Mesendoderm (in vitro differentiated cells): ENCODE results near the gene XDH.

Experiments
- DNase-seq: peaks from one replicate; pipeline ENCODE4 v3.0.0; 2013
- H2AK5ac ChIP-seq: 2 replicates; pipeline ENCODE4 v1.6.1; 2013; ENCODE audit warnings: low read length, inconsistent platforms
- H2BK120ac ChIP-seq: 2 replicates; pipeline ENCODE4 v1.6.1; 2013; ENCODE audit warnings: low read depth, mild to moderate bottlenecking, low read length, moderate library complexity, mixed read lengths
- H2BK15ac ChIP-seq: replicated peaks from 2 replicates; pipeline ENCODE4 v1.6.1; 2013; ENCODE audit warnings: low read depth, mild to moderate bottlenecking, moderate library complexity
- H2BK5ac ChIP-seq: 2 replicates; pipeline ENCODE4 v1.6.1; 2013; ENCODE audit warnings: low read length, inconsistent platforms
- H3K18ac ChIP-seq: 2 replicates; pipeline ENCODE4 v1.6.1; 2013; ENCODE audit warnings: mild to moderate bottlenecking, low read length, mixed read lengths
- H3K23ac ChIP-seq: one replicate; pipeline ENCODE4 v1.6.1; 2013; ENCODE audit warnings: low read length
- H3K27ac ChIP-seq: 2 replicates; pipeline ENCODE4 v1.5.1; 2013; ENCODE audit warnings: low read depth, mild to moderate bottlenecking, inconsistent platforms, low read length, moderate library complexity
- H3K27me3 ChIP-seq: 2 replicates; pipeline ENCODE4 v1.6.1; 2013; ENCODE audit warnings: low read length, control low read depth, mild to moderate bottlenecking, inconsistent platforms; ENCODE audit not compliant: insufficient read depth, poor library complexity
- H3K36me3 ChIP-seq: 2 replicates; pipeline ENCODE4 v1.6.1; 2013; ENCODE audit warnings: low read length, inconsistent platforms; ENCODE audit not compliant: control insufficient read depth, insufficient read depth
- H3K4ac ChIP-seq: one replicate; pipeline ENCODE4 v1.6.1; 2013; ENCODE audit warnings: low read depth, mild to moderate bottlenecking, low read length, moderate library complexity
- H3K4me1 ChIP-seq: 2 replicates; pipeline ENCODE4 v1.6.1; 2013; ENCODE audit warnings: low read depth, low read length, inconsistent platforms; ENCODE audit not compliant: control insufficient read depth
- H3K4me2 ChIP-seq: 2 replicates; pipeline ENCODE4 v1.6.1; 2013; ENCODE audit warnings: low read length
- H3K4me3 ChIP-seq: 2 replicates; pipeline ENCODE4 v1.5.1; 2013; ENCODE audit warnings: mild to moderate bottlenecking, low read length
- H3K56ac ChIP-seq: one replicate; pipeline ENCODE4 v1.6.1; 2013; ENCODE audit warnings: low read length
- H3K79me1 ChIP-seq: 2 replicates; pipeline ENCODE4 v1.6.1; 2013; ENCODE audit warnings: low read length, inconsistent platforms
- H3K79me2 ChIP-seq: 2 replicates; pipeline ENCODE4 v1.6.1; 2013; ENCODE audit warnings: mild to moderate bottlenecking, low read length; ENCODE audit not compliant: control insufficient read depth, insufficient read depth
- H3K9ac ChIP-seq: 2 replicates; pipeline ENCODE4 v1.6.1; 2013; ENCODE audit warnings: low read length, inconsistent platforms
- H4K5ac ChIP-seq: one replicate; pipeline ENCODE4 v1.6.1; 2013; ENCODE audit warnings: low read length
- H4K8ac ChIP-seq: one replicate; pipeline ENCODE4 v1.6.1; 2013; ENCODE audit warnings: low read depth, mild to moderate bottlenecking, control low read depth, low read length, moderate library complexity
- WGBS: extraction: QIAGEN DNeasy Blood & Tissue Kit; methylation state at CpG from one replicate; pipeline ENCODE4 v1.1.7; 2013; ENCODE audit warnings: low lambda C conversion rate, missing lambda C conversion rate; ENCODE audit not compliant: insufficient coverage; ENCODE audit errors: extremely low coverage; 5-methylcytosine and 5-hydroxymethylcytosine counted together

Gene XDH

GRCh38 chr2:31317396-31317795 is 97.1 kb downstream of the XDH start:
- no peak overlapping the region for H3K56ac ChIP-seq
- H3K4ac ChIP-seq: no peak overlapping the region
- H3K27me3 ChIP-seq: no peaks in the 10 kb centered on the region
- no peak overlapping the region for H3K9ac ChIP-seq
- H3K18ac ChIP-seq: no peak overlapping the region
- no peaks in the 10 kb centered on the region for H3K4me1 ChIP-seq
- H4K8ac ChIP-seq: no peak overlapping the region
- no peak overlapping the region for H4K5ac ChIP-seq
- WGBS: no CpG with 5 or more reads among the region's 3 CpGs
- H3K27ac ChIP-seq: no peak overlapping the region
- no peak overlapping the region for H3K4me3 ChIP-seq
- no peak overlapping the region for H2BK15ac ChIP-seq
- H3K79me1 ChIP-seq: no peaks in the 10 kb centered on the region
- H2AK5ac ChIP-seq: no peak overlapping the region
- no peak overlapping the region for H2BK120ac ChIP-seq
- DNase-seq: no peak
- H2BK5ac ChIP-seq: no peak overlapping the region
- H3K4me2 ChIP-seq: no peak overlapping the region
- no peaks in the 10 kb centered on the region for H3K79me2 ChIP-seq
- H3K23ac ChIP-seq: no peak overlapping the region
- H3K36me3 ChIP-seq: no peaks in the 10 kb centered on the region

- no peak overlapping the region for H2AK5ac ChIP-seq
- no peak overlapping the region for H3K9ac ChIP-seq
- no peak for DNase-seq
These were observed 99.8 kb downstream of the XDH start for GRCh38 chr2:31314761-31315160.

DNA sequence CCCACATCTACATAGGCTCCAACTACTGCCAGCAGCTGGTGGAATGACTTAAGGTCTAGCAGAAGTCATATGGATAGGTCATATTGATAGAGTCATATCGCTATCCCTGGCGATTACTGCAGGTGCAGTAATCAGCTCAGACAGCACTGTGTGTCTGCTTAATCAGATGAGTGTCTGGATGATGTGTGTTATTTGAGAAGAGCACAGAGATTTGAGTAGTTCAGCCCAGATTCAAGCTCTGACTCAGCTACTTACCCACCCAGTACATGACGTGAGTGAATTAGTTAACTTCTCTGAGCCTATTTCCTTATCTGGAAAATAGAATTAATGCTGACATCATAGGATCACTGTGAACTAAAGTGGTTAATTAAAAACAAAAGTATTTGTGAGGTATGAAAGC is 101.6 kb downstream of the XDH start:
- no peak overlapping the region for H2BK15ac ChIP-seq
- H3K4ac ChIP-seq: no peak overlapping the region
- no peaks in the 10 kb centered on the region for H3K27me3 ChIP-seq
- WGBS: no CpG with 5 or more reads among the region's 3 CpGs
- no peak overlapping the region for H3K18ac ChIP-seq
- H4K5ac ChIP-seq: no peak overlapping the region
- H3K4me2 ChIP-seq: no peak overlapping the region
- no peak overlapping the region for H3K23ac ChIP-seq
- DNase-seq: no peak
- no peaks in the 10 kb centered on the region for H3K36me3 ChIP-seq
- no peak overlapping the region for H2BK120ac ChIP-seq
- H3K27ac ChIP-seq: no peak overlapping the region
- H3K79me1 ChIP-seq: no peaks in the 10 kb centered on the region
- no peaks in the 10 kb centered on the region for H3K79me2 ChIP-seq
- H3K4me1 ChIP-seq: no peaks in the 10 kb centered on the region
- H4K8ac ChIP-seq: no peak overlapping the region
- no peak overlapping the region for H3K4me3 ChIP-seq
- H2BK5ac ChIP-seq: no peak overlapping the region
- no peak overlapping the region for H2AK5ac ChIP-seq
- no peak overlapping the region for H3K56ac ChIP-seq
- H3K9ac ChIP-seq: no peak overlapping the region

More at GRCh38 chr2:31314761-31315160, 99.8 kb downstream of the XDH start:
- H2BK120ac ChIP-seq: no peak overlapping the region
- no peak overlapping the region for H3K4ac ChIP-seq
- no peaks in the 10 kb centered on the region for H3K27me3 ChIP-seq
- H3K4me1 ChIP-seq: no peaks in the 10 kb centered on the region
- H3K4me2 ChIP-seq: no peak overlapping the region
- no peak overlapping the region for H3K56ac ChIP-seq
- no peak overlapping the region for H2BK15ac ChIP-seq
- H3K18ac ChIP-seq: no peak overlapping the region
- H3K4me3 ChIP-seq: no peak overlapping the region
- H3K79me1 ChIP-seq: no peaks in the 10 kb centered on the region
- H3K27ac ChIP-seq: no peak overlapping the region
- WGBS: no CpG with 5 or more reads among the region's 2 CpGs
- no peak overlapping the region for H3K23ac ChIP-seq
- no peak overlapping the region for H2BK5ac ChIP-seq
- H4K8ac ChIP-seq: no peak overlapping the region
- no peaks in the 10 kb centered on the region for H3K79me2 ChIP-seq
- no peak overlapping the region for H4K5ac ChIP-seq
- no peaks in the 10 kb centered on the region for H3K36me3 ChIP-seq

- no peak overlapping the region for H2BK5ac ChIP-seq
- no peak overlapping the region for H3K56ac ChIP-seq
- H4K8ac ChIP-seq: no peak overlapping the region
- no peaks in the 10 kb centered on the region for H3K36me3 ChIP-seq
- no peaks in the 10 kb centered on the region for H3K4me1 ChIP-seq
- no peak overlapping the region for H4K5ac ChIP-seq
- no peak for DNase-seq
- no peak overlapping the region for H3K27ac ChIP-seq
- no peak overlapping the region for H3K9ac ChIP-seq
- H3K4me2 ChIP-seq: no peak overlapping the region
- H2BK15ac ChIP-seq: no peak overlapping the region
- no peak overlapping the region for H3K23ac ChIP-seq
- H3K79me2 ChIP-seq: no peaks in the 10 kb centered on the region
- H2AK5ac ChIP-seq: no peak overlapping the region
- H3K4me3 ChIP-seq: no peak overlapping the region
- H2BK120ac ChIP-seq: no peak overlapping the region
- no peaks in the 10 kb centered on the region for H3K27me3 ChIP-seq
- H3K79me1 ChIP-seq: no peaks in the 10 kb centered on the region
- no peak overlapping the region for H3K18ac ChIP-seq
- H3K4ac ChIP-seq: no peak overlapping the region
- no CpG with 5 or more reads among the region's 2 CpGs for WGBS
These were observed 109.7 kb downstream of the XDH start for GRCh38 chr2:31304816-31305215.

DNA sequence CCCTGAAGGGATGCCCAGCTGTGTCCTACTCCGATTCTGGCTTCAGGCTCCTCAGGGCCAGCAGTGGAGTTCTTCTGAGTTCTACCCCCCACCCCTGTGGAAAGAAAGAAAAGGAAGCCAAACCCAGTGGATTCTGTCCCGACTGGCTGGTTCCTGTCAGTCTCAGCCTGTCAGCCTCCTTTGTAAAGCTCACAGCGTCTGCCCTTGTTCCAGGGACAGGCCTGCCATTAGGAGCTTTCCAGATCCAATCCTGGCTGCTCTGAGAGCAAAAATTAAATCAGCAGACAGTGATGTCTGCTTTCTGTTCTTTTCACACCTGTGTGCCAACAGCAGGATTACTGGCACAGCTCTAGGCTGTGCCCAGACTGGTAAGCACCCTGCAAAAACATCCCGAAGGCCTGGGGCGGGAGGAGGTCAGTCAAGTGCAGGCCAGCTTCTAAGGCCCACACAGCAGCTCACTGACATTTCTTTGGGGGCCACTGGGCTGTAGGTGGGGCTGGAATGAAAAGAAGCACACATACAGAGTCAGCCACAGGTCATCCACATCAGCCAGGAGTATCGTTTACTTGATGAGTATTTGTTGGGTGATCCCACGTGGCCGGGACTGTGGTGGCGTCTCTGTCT is 111.5 kb downstream of the XDH start:
- no peaks in the 10 kb centered on the region for H3K36me3 ChIP-seq
- H3K4ac ChIP-seq: no peak overlapping the region
- no CpG with 5 or more reads among the region's 9 CpGs for WGBS
- no peak overlapping the region for H3K27ac ChIP-seq
- H3K4me3 ChIP-seq: no peak overlapping the region
- no peak overlapping the region for H3K4me2 ChIP-seq
- H2BK5ac ChIP-seq: no peak overlapping the region
- H3K79me1 ChIP-seq: no peaks in the 10 kb centered on the region
- H2AK5ac ChIP-seq: no peak overlapping the region
- no peak overlapping the region for H3K56ac ChIP-seq
- no peaks in the 10 kb centered on the region for H3K27me3 ChIP-seq
- H2BK15ac ChIP-seq: no peak overlapping the region
- no peak overlapping the region for H4K5ac ChIP-seq
- peak overlapping the region; percentile 6 for H3K23ac ChIP-seq
- DNase-seq: no peak
- no peak overlapping the region for H2BK120ac ChIP-seq
- H3K9ac ChIP-seq: no peak overlapping the region
- H3K79me2 ChIP-seq: no peaks in the 10 kb centered on the region
- H4K8ac ChIP-seq: no peak overlapping the region
- H3K4me1 ChIP-seq: peaks cover 3% of the 10 kb centered on the region
- H3K18ac ChIP-seq: no peak overlapping the region

DNA sequence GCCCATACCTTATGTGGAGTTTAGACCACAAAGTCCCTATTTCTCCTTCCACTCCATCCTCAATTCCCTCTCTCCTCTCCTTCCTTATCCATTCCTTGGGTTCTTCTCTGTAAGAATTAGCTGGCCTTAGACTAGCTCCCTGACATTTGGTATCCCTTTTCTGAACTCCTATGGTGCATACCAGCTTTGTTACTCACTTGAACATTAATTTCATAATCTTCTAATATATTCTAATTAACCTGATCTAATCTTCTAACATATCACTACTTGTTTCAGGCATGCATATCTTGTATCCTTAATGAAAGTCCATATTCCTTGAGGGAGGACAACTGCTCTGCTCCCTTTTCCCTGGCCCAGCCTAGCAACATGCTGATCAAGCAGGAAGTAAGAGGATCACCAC is 114.2 kb downstream of the XDH start:
- no peak overlapping the region for H2BK15ac ChIP-seq
- H3K4me2 ChIP-seq: no peak overlapping the region
- no peaks in the 10 kb centered on the region for H3K36me3 ChIP-seq
- no peak overlapping the region for H2AK5ac ChIP-seq
- no peaks in the 10 kb centered on the region for H3K27me3 ChIP-seq
- H3K4me3 ChIP-seq: no peak overlapping the region
- H2BK5ac ChIP-seq: no peak overlapping the region
- DNase-seq: no peak
- no peak overlapping the region for H3K56ac ChIP-seq
- H4K5ac ChIP-seq: no peak overlapping the region
- no peaks in the 10 kb centered on the region for H3K79me2 ChIP-seq
- H3K18ac ChIP-seq: no peak overlapping the region
- H3K4ac ChIP-seq: no peak overlapping the region
- H3K9ac ChIP-seq: no peak overlapping the region
- no peak overlapping the region for H3K27ac ChIP-seq
- H4K8ac ChIP-seq: no peak overlapping the region
- no peak overlapping the region for H3K23ac ChIP-seq
- peaks cover 9% of the 10 kb centered on the region for H3K4me1 ChIP-seq
- H3K79me1 ChIP-seq: no peaks in the 10 kb centered on the region
- no peak overlapping the region for H2BK120ac ChIP-seq
